GM19452 (cell line): ENCODE measurements around the gene SLC17A2.

Source experiments
- ATAC-seq: cut with Tn5 transposase; IDR thresholded peaks from one replicate; pipeline ENCODE4 v1.9.1; 2021; ENCODE audit not compliant: unreplicated experiment

Gene SLC17A2

DNA sequence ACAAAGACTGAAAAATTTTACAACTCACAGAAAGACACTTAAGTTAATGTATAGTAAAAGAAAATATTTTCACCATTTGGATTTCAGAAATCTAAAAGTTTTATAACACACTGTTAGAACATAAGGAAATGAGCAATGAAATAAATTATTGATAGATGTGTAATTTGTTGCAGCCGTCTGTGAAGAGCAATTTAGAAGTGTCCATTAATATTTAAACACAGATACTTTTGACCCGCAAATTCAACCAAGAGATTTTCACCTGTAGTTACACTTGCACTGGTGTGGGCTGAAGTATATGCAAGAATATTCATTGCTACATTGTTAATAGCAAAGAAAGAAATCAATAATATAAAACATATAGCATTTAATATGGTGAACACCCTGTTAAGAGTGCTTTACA lies 41.9 kb downstream of the SLC17A2 start:
- ATAC-seq: no peak

DNA sequence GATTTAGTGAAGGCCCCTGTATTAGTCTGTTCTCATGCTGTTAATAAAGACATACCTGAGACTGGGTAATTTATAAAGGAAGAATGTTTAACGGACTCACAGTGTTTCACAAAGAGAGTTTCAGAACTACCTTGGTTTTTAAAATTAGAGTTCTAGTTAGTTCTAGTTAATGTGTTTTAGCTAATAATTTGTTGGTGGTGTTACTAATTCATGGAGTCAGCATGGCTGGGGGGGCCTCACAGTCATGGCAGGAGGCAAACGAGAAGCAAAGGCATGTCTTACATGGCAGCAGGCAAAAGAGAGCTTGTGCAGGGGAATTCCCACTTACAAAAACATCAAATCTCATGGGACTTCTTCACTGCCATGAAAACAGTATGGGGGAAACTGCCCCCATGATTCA lies 44.4 kb downstream of the SLC17A2 start:
- ATAC-seq: no peak

DNA sequence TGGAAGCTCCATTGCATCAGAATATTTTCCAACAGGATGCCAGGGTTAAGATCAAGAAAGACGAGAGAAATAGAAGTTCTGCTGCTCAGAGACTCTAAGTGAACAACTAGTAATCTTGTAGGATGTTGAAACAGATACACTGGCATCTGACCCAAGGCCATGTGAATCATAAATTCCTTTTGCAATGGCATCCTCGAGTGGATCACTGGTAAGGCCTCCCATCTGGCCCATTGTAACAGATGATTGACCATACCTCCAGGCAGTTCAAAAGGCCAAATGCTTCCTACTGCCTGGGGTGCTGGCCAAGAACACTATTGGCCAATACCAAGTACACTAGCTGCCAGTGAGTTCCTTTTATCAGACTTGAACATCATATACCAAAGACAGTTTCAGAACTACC lies 46.5 kb downstream of the SLC17A2 start:
- ATAC-seq: no peak

DNA sequence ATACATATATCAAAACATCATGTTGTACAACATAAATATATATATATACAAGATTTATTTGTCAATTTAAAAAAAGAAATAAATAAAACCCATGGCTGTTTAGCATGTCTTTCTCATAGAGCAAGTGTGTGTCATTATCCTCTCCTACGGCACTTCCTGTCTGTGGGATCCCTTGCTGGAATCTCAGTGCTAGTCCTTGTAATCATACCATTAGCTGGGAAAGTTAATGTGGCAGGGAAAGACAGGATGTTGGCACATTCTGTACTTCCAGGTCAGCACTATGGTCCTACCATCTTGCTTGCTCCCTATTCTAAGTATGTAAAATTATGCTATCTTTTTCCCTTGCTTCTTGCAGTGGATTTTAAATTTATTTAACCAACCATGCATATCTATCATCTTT lies 47.0 kb downstream of the SLC17A2 start:
- no peak for ATAC-seq

DNA sequence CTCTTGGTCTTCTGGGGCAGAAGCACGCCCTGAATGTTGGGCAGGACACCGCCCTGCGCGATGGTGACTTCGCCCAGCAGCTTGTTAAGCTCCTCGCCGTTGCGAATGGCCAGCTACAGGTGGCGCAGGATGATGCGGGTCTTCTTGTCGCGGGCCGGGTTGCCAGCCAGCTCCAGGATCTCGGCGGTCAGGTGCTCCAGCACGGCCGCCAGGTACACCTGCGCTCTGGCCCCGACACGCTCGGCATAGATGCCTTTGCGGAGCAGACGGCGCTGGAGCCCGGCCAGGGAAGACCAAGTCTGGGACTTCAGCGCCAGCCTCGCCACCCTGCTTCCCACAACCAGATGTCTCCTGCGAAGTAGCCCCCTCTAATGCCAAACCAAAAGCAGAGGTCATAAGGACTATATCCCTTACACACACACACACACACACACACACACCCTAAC lies 48.4 kb downstream of the SLC17A2 start:
- no peak for ATAC-seq

DNA sequence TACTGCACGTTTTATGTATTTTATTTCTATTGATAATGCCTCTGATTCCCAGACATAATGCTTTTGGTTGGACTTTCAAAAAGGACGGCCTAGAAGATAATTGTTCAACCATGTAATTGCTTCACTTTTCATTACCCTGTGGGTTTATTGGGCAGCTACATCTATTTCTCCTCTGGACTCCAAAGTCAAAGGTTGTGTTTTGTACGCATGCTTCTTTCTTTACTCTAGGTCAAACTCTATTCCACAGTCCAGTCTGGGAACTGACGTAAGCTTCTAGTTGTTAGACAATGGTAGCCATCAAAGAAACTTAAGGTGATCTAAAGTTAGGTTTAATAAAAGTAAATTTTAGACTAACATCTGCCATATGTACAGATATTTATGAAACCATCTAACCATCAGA lies 49.9 kb downstream of the SLC17A2 start:
- ATAC-seq: no peak

DNA sequence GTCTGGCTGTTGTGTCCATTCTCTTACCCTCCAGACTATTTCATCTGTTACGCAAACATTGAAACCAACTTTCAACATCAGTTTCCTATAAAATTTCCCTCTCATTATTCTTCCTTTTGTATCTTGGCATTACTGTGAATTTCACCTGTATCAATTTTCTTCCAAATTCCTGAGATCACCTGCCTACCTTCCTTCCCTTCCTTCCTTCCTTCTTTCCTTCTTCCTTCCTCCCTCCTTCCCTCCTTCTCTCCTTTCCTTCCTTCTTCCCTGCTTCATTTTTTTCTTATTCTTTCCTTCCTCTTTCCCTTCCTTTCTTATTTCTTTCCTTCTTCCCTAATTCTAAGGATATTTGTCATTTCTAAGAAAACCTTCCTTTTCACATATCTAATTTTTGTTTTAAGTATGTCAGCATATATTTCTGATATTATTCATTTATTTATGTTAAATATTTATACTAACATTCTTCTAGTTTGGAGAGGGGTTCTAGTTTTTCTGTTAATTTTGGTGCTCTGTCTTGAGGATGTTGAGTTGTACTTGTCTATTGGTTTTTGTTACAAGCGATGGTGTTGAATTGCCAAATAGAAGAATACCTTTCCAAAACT lies 51.7 kb downstream of the SLC17A2 start:
- ATAC-seq: no peak

DNA sequence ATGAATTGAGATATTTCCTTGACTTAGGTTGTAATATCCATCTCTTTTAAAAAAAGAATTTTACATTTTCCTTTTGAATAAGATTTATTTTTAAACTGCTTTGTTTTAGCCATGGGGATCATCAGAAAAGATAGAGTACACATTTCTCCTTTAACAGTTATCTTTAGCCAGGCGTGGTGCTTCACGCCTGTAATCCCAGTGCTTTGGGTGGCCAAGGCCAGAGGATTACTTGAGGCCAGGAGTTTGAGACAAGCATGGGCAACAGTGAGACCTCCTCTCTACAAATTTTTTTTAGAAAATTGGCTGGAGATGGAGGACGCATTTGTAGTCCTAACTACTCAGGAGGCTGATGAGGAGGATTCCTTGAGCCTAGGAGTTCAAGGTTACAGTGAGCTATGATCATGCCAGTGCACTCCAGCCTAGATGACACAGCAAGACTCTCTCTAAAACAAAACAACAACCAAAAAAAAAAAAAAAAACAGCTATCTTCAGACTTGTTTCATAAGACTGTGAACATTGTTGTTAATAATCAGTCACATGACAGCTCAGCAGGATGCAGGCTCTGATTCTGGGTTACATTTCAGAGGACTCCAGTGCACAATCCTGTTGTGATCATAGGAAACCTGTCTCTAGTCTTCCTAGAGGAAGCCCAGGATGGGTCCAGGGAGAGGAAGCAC lies 54.4 kb downstream of the SLC17A2 start:
- ATAC-seq: no peak

DNA sequence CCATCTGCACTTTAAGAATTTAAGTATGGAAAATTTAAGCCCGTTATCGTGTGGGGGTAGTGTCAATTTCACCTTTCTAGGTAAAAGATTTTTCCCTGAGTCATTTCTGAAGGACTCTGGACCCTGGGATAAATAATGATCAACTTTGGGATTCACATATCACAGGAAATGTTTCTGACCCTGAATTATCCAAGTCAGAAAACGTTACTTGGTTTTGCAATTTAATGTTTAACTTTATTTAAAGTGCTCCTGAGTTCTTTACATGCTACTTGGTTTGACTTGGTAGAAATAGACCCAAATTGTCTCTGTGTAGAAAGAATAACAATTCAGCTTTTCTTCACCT lies 55.0 kb downstream of the SLC17A2 start:
- ATAC-seq: no peak

DNA sequence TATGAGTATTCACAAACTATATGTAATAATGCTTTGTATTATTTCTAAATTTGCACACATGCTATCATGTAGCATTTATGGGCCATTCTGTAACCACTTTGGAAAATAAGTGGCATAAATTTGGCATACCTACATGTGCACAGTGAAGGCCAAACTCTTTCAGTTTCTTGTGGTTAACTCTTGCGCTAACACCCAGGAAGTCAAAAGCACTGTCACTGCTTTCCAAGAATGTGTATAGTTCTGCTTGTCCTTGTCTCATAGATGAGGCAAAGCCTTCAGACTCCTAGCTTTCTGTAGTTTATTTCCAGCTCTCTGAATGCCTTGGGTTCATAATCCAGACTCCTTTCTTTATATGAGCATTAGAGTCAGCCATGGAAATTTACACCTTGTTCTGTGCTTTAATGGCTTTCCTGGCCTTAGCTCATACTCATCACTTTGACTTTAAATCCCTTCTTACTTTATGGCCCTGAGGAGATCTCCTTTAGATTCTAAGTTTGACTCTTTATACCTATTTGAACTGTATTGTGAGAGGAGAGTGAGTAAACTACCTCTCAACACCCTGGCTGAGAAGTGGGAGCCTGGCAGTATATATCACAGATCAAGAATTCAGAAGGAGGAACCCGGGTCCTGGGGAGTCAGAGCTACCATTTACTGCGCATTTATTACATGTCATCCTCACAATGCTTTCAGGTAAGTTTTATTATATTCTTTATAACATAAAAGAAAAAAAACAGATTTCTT lies 55.5 kb downstream of the SLC17A2 start:
- no peak for ATAC-seq

DNA sequence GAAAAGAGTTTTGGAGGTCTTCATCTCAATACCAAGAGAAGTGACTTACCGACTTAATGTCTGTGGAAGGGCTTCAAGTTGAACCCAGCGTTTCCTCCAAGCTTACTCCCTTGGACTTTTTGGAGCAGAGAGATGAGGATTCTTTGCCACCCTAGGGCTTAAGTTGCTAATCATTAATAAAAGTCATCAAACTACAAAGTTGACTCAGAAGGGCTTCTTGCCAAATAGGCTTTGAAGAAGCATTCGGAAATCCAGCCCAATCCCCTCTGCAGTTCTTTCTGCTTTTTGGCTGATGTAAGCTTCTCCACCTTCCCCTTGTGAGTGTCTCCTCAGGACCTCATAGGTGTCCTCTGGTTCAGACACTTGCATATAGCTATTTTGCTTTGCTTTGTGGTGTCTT lies 56.4 kb downstream of the SLC17A2 start, which contains the start of gene SLC17A3:
Gene SLC17A3 (minus strand): TSS at position 126 of the 400 bp plus-strand sequence. CDS start 5,856 bp downstream, outside the sequence.
- ATAC-seq: no peak

DNA sequence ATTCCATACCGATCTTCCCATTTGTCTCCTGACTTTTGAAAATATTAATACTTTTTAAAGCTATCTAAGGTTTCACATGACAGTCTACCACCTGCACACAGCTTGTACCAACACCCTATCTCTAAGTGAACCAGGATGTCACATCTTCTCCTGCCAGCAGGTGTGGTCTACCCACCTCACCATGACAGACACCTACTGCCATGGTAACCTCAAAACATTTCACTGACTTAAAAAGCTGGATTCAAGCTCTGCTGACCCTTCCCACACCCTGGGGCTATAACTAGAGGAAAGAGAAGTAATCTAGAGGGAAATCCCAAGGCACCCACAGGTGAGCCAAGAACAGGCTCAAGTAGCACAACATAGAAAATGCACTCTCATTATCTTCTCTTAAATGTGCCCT lies 57.7 kb downstream of the SLC17A2 start:
- ATAC-seq: no peak

DNA sequence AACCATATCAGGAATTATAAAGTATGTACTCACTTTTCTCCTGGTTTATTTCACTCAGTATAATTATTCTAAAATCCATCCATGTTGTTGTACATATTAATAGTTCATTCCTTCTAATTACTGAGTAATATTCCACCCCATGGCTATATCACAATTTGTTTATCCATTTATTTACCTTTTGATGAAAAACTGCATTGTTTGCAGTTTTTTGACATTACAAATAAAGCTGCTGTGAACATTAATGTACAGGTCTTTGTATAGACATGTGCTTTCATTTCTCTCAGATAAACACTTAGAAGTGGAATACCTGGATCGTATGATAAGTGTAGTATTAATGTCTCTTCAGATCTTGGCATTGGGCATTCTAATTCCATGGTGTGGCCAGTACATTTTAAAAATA lies 60.7 kb downstream of the SLC17A2 start:
- ATAC-seq: no peak

DNA sequence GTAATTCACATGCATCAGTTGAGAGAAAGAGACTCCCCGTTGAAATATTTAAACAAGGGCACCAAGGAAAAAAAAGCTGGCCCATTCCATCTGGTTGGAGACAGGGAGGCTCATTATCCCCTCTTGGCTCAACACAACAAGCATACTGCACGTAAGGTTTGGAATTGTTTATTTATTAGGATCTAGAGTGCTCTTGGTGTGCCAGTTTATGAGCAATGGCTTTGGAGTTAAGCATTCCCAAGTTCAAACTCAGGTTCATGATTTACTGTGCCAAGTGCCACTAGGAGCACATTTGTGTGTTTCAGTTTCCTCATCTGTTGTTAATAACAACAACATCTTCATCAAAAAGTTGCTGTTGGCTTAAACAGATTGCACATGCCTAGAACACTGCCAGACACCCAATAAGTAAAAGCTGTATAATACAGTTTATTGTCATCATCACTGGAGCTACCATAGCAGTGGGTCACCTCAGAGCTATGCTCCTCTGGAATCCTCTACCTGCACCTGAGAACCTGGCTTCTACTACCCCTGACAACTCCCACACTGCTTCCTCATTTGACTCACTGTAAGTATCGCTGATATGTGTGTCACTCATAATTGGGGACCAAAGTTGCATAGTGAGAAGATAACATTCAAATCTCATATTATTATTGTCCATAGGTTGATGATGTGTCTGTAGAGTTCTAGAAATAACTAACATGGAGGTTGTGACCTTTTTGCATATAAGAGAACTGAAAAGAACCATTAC lies 61.9 kb downstream of the SLC17A2 start:
- no peak for ATAC-seq

DNA sequence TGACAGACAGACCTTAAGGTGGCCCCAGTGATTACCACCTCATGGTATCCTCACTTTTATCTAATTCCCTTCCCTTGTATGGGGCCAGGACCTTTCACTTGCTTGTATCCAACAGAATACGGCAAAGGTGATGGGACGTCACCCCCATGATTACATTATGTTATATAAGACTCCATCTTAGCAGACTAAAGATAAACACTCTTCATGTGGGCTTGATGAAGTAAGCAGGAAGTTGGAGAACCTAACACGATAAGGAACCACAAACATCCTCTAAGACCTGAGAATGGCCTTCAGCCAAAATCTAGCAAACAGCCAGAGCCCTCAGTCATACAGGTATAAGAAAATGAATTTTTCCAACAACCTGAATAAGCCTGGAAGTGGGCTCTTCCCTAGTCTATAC lies 64.5 kb downstream of the SLC17A2 start:
- no peak for ATAC-seq

DNA sequence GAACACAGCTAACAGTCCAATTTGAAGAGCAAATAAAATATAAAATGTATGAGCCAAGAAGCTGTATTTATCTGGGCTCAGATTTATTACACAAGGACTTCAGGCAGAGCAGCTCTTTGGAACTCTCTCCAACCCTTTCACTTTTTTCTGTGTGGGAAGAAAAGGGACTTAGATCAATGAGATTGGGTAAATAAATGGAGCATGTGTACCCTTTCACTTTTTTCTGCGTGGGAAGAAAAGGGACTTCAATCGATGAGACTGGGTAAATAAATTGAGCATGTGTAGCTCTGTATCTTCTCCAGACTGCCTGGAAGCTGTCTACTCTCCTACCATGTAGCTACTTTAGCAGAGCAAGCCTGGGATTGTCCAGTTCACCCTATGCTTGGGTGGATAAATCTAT lies 67.1 kb downstream of the SLC17A2 start:
- ATAC-seq: no peak
